ENCODE results near the gene CLIC3.
A peak's percentile ranks its signal among the peaks of the same experiment; 100 is the strongest.

Gene CLIC3

GRCh38 chr9:136980669-136981478, 15.5 kb downstream of the CLIC3 start:
- no peak for DNase-seq (ENCODE audit: low spot score)

GRCh38 chr9:136979769-136980587, 16.4 kb downstream of the CLIC3 start:
- DNase-seq (ENCODE audit: low spot score), result no peak

GRCh38 chr9:136978865-136979544, 17.4 kb downstream of the CLIC3 start:
- DNase-seq (ENCODE audit: low spot score), result no peak

GRCh38 chr9:136978073-136978864, 18.1 kb downstream of the CLIC3 start:
- peak; percentile 94 for DNase-seq (ENCODE audit: low spot score)

- no peak for DNase-seq (ENCODE audit: low spot score)
Observed at GRCh38 chr9:136977649-136978072, 18.7 kb downstream of the CLIC3 start.

GRCh38 chr9:136977223-136977622, 19.1 kb downstream of the CLIC3 start, which contains the start of gene PTGDS:
Gene PTGDS (plus strand): TSS chr9:136977504. CDS start chr9:136977579, 75 bp downstream.
- DNase-seq (ENCODE audit: low spot score), result no peak

- DNase-seq (ENCODE audit: low spot score), result no peak
Observed at GRCh38 chr9:136975644-136976043, 20.7 kb downstream of the CLIC3 start.

- DNase-seq (ENCODE audit: low spot score), result no peak
Observed at GRCh38 chr9:136974817-136975535, 21.4 kb downstream of the CLIC3 start.

GRCh38 chr9:136973618-136974617, 22.4 kb downstream of the CLIC3 start:
- DNase-seq (ENCODE audit: low spot score), result no peak

GRCh38 chr9:136972743-136973142, 23.6 kb downstream of the CLIC3 start:
- DNase-seq (ENCODE audit: low spot score), result no peak

GRCh38 chr9:136972335-136972734, 24.0 kb downstream of the CLIC3 start:
- DNase-seq (ENCODE audit: low spot score), result no peak

GRCh38 chr9:136971746-136972145, 24.6 kb downstream of the CLIC3 start:
- DNase-seq (ENCODE audit: low spot score), result no peak

GRCh38 chr9:136970361-136970760, 26.0 kb downstream of the CLIC3 start:
- DNase-seq (ENCODE audit: low spot score), result no peak

- no peak for DNase-seq (ENCODE audit: low spot score)
Observed at GRCh38 chr9:136969774-136970173, 26.6 kb downstream of the CLIC3 start.

- no peak for DNase-seq (ENCODE audit: low spot score)
Observed at GRCh38 chr9:136969150-136969549, 27.2 kb downstream of the CLIC3 start.

- DNase-seq (ENCODE audit: low spot score), result no peak
Observed at GRCh38 chr9:136968333-136969127, 27.8 kb downstream of the CLIC3 start.

- no peak for DNase-seq (ENCODE audit: low spot score)
Observed at GRCh38 chr9:136965771-136966484, 30.4 kb downstream of the CLIC3 start.

GRCh38 chr9:136964833-136965422, 31.4 kb downstream of the CLIC3 start:
- DNase-seq (ENCODE audit: low spot score), result no peak

Data from ecto neural progenitor cell (in vitro differentiated cells).